Measurements from ENCODE around the gene NOC3L.

Gene NOC3L

DNA sequence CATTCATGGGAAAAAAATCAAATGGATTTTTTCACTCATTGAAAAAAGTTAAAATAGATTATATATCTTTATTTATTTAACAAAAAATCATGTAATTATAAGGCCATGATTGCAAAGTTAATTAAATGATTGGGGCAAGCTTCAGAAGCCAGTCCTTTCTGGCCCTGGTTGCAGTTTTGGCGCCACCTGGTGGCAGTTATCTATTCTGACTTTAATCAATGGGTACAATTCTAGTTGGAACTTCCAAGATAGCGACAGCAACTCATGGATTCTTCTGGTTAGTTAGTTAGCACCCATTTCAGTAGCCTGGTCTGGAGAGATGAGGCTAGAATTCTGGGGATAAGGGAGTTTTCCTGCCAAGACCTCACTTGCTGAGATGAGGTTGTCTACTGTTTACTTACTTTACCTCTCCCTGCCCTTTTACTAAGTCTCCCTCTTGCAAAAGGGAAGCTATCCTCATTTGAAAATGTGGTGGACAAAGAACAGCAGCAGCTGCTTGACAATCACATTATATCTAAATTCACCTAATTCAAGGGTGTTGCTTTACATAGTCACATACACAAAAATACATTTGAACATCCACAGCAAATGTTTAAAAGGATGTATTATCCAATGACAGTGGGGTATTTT is 42.3 kb downstream of the NOC3L start:
- DNase-seq, result peak; percentile 68
- no peaks in the 10 kb centered on the region for H3K9me3 ChIP-seq
- H3K4me3 ChIP-seq (ENCODE audit: low read depth, low read length), result no peak overlapping the region
- H3K36me3 ChIP-seq, result no peaks in the 10 kb centered on the region; the same call in none of the 2 replicates
- TF ChIP-seq, protein P1, sequence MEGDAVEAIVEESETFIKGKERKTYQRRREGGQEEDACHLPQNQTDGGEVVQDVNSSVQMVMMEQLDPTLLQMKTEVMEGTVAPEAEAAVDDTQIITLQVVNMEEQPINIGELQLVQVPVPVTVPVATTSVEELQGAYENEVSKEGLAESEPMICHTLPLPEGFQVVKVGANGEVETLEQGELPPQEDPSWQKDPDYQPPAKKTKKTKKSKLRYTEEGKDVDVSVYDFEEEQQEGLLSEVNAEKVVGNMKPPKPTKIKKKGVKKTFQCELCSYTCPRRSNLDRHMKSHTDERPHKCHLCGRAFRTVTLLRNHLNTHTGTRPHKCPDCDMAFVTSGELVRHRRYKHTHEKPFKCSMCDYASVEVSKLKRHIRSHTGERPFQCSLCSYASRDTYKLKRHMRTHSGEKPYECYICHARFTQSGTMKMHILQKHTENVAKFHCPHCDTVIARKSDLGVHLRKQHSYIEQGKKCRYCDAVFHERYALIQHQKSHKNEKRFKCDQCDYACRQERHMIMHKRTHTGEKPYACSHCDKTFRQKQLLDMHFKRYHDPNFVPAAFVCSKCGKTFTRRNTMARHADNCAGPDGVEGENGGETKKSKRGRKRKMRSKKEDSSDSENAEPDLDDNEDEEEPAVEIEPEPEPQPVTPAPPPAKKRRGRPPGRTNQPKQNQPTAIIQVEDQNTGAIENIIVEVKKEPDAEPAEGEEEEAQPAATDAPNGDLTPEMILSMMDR (IDR thresholded peaks at IDR 0.05; ENCODE audit: low read depth, low read length), result peak; percentile 84
- H3K4me1 ChIP-seq, result no peaks in the 10 kb centered on the region
- no peaks in the 10 kb centered on the region for H3K27me3 ChIP-seq

DNA sequence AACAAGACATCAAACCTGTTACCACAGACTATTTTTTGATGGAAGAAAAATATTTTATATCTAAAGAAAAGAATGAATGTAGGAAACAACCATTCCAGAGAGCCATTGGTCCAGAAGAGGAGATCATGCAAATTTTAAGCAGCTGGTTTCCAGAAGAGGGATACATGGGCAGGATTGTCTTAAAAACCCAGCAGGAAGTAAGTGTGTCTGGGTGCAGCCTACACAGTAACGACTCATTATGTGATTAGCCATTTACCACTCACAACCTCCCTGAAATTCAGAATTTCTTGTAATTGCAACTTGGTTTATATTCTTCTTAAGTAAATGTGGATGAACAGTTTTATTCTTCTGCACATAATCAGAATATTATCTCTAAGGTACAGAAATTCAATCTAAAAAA is 46.2 kb downstream of the NOC3L start:
- no peaks in the 10 kb centered on the region for H3K36me3 ChIP-seq
- H3K4me3 ChIP-seq (ENCODE audit: low read depth, low read length), result no peak overlapping the region
- no peaks in the 10 kb centered on the region for H3K27me3 ChIP-seq
- DNase-seq, result no peak
- no peaks in the 10 kb centered on the region for H3K9me3 ChIP-seq
- TF ChIP-seq, protein P1 (IDR thresholded peaks at IDR 0.05; ENCODE audit: low read depth, low read length), result no peak
- no peaks in the 10 kb centered on the region for H3K4me1 ChIP-seq

DNA sequence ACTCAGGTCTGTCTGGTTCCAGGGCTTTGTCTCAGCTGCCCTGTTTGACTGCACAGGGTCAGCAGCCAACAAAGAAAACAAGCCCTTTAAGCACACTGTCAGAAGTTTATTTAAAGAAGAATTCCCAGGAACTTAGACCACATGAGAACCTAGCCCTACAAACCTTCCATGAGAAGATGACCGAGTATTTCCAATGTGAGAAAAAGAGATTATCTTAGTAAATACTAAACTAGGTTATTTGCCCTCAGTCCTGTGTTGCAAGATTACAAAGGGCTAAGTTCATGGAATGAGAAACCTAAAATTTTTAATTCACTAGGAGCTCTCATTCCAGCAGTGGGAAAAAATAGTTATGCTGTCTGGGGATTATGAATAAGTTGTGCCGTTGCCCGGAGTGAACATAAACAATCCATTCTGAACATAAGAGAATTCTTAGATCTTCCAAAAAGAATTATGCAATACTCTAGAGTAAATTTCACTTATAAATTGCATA is 46.7 kb downstream of the NOC3L start:
- no peak for DNase-seq
- Histone ChIP-seq H3K9me3 (no peaks in the 10 kb centered on the region), H3K4me3 (ENCODE audit: low read depth, low read length) (no peak overlapping the region), H3K27me3 (no peaks in the 10 kb centered on the region), H3K36me3 (no peaks in the 10 kb centered on the region), H3K4me1 (no peaks in the 10 kb centered on the region)
- TF ChIP-seq, protein P1 (IDR thresholded peaks at IDR 0.05; ENCODE audit: low read depth, low read length), result no peak

DNA sequence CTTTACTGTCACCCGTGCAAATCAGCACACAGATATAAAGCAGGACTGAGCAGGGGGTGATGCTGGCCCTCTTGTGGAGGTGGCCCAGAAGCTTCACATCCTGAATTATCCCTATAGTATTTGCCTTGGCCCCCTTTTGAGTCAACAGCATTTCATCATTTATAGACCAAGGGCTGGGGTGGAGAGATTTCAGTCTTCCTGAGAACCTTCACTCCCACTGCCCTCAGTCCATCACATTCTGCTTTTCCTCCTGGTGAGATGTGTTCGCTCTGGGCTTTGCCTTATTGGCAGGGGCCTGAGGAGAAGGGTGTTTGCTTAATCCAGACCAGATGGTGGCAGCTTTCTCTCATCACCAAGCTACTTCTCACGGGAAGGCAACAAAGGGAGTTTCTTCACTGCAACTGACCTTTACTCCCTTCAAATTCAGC is 47.7 kb downstream of the NOC3L start:
- no peaks in the 10 kb centered on the region for H3K27me3 ChIP-seq

DNA sequence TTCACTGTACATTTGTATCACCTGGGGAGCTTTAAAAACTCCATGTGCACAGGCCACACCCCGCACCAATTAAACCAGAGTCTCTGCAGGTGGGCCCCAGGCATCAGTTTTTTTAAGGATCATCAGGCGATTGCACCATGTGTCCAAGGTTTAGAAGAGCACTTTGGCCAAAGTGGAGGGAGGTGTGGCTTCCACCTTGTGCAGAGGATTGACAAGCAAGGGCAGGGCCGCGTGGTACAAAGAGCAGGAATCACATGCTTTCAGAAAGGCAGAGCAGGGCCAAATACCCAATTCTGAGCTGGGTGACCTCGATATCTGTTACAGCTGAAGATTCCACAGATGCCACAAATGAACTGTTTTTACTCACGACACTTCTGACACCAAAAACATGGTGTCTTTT is 52.4 kb downstream of the NOC3L start:
- H3K9me3 ChIP-seq, result no peaks in the 10 kb centered on the region
- no peak for DNase-seq
- H3K4me1 ChIP-seq, result no peaks in the 10 kb centered on the region
- TF ChIP-seq, protein P1 (IDR thresholded peaks at IDR 0.05; ENCODE audit: low read depth, low read length), result no peak
- no peaks in the 10 kb centered on the region for H3K27me3 ChIP-seq
- no peaks in the 10 kb centered on the region for H3K36me3 ChIP-seq
- H3K4me3 ChIP-seq (ENCODE audit: low read depth, low read length), result no peak overlapping the region

More for the DNA sequence above, 47.7 kb downstream of the NOC3L start:
- H3K4me3 ChIP-seq (ENCODE audit: low read depth, low read length), result no peak overlapping the region
- H3K9me3 ChIP-seq, result no peaks in the 10 kb centered on the region
- no peak for DNase-seq
- no peaks in the 10 kb centered on the region for H3K4me1 ChIP-seq
- TF ChIP-seq, protein P1 (IDR thresholded peaks at IDR 0.05; ENCODE audit: low read depth, low read length), result peak; percentile 11; the same call in 1 of the 2 replicates
- no peaks in the 10 kb centered on the region for H3K36me3 ChIP-seq

DNA sequence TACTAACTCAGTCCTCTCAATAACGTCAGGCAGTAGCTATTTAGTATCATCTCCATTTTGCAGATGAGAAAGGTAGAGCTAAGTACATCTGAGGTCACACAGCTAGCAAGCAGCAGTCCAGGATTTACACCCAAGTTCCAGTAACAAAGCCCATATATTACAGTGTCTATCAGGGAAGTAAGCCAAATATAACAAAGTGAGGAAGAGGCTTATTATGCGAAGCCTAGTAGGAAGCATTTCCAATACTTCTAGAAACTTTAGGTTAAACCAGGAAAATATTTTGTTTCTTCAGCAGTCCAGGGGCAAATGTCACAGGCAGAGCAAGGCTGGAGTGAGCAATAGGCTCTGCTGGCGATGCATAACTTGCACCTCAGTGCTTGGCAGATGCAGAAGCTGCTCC is 53.9 kb downstream of the NOC3L start:
- no peak for DNase-seq
- Histone ChIP-seq H3K4me1 (no peaks in the 10 kb centered on the region), H3K27me3 (no peaks in the 10 kb centered on the region), H3K4me3 (ENCODE audit: low read depth, low read length) (no peak overlapping the region), H3K9me3 (no peaks in the 10 kb centered on the region), H3K36me3 (no peaks in the 10 kb centered on the region)
- TF ChIP-seq, protein P1 (IDR thresholded peaks at IDR 0.05; ENCODE audit: low read depth, low read length), result no peak

Data from BE2C (cell line).